Neutrophil (primary cell): ENCODE measurements around the gene TGM6.

ENCODE experiments used
- H3K27ac ChIP-seq: fragments of 200-600 bp; sonication (generic); 2 replicates; pipeline ENCODE4 v1.5.1; 2016; ENCODE audit warnings: mild to moderate bottlenecking, moderate library complexity
- H3K27me3 ChIP-seq: fragments of 200-600 bp; sonication (generic); 2 replicates; pipeline ENCODE4 v1.6.0; 2016; ENCODE audit warnings: mild to moderate bottlenecking
- H3K36me3 ChIP-seq: fragments of 200-600 bp; sonication (generic); 2 replicates; pipeline ENCODE4 v1.5.1; 2017
- H3K4me1 ChIP-seq, 2 experiments: fragments of 200-600 bp in 1 of 2; sonication (generic) in 1 of 2; 1 replicate in 1 of 2; 2 replicates in 1 of 2; pipeline versions ENCODE4 v1.5.1 to v1.6.1; 2013 to 2016; ENCODE audit warnings: low read depth in 1 of 2, low read length in 1 of 2, mild to moderate bottlenecking in 1 of 2, moderate library complexity in 1 of 2; ENCODE audit not compliant: control insufficient read depth in 1 of 2, insufficient read depth in 1 of 2
- H3K4me3 ChIP-seq, 2 experiments: fragments of 200-600 bp in 1 of 2; sonication (generic) in 1 of 2; 1 replicate in 1 of 2; 2 replicates in 1 of 2; pipeline ENCODE4 v1.5.1; 2013 to 2016; ENCODE audit warnings: low read depth in 1 of 2, low read length in 1 of 2, mild to moderate bottlenecking in 1 of 2, moderate library complexity in 1 of 2
- H3K9me3 ChIP-seq: fragments of 200-600 bp; sonication (generic); 2 replicates; pipeline ENCODE4 v1.5.1; 2016
- TF ChIP-seq, protein P1 (sequence below): fragments of 200-600 bp; sonication (generic); IDR thresholded peaks from 2 replicates; pipeline ENCODE4 v1.5.1; 2016; ENCODE audit warnings: antibody characterized with exemption

TGM6 gene

DNA sequence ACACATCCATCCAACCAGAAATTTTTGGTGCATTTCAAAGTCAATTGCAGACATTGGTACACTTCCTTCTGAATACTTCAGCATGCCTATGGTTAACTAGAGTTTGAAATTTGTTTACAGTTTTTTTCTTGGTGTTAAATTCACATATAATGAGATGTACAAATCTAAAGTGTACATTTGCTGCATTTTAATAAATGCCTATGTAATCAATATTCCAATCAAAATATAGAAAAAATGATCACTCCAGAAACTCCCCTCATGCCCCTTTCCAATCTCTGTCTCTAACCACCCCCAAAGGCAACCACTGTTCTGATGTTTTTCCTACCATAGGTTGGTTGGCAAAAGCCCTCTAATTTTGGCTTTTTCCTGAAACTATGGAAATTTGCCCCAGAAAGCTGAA is 7.6 kb upstream of the TGM6 start:
- H3K9me3 ChIP-seq, result no peaks in the 10 kb centered on the region
- H3K4me3 ChIP-seq, result no peak overlapping the region
- TF ChIP-seq, protein P1, sequence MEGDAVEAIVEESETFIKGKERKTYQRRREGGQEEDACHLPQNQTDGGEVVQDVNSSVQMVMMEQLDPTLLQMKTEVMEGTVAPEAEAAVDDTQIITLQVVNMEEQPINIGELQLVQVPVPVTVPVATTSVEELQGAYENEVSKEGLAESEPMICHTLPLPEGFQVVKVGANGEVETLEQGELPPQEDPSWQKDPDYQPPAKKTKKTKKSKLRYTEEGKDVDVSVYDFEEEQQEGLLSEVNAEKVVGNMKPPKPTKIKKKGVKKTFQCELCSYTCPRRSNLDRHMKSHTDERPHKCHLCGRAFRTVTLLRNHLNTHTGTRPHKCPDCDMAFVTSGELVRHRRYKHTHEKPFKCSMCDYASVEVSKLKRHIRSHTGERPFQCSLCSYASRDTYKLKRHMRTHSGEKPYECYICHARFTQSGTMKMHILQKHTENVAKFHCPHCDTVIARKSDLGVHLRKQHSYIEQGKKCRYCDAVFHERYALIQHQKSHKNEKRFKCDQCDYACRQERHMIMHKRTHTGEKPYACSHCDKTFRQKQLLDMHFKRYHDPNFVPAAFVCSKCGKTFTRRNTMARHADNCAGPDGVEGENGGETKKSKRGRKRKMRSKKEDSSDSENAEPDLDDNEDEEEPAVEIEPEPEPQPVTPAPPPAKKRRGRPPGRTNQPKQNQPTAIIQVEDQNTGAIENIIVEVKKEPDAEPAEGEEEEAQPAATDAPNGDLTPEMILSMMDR, result no peak
- no peak overlapping the region for H3K27ac ChIP-seq
- H3K27me3 ChIP-seq, result peaks cover 94% of the 10 kb centered on the region
- no peaks in the 10 kb centered on the region for H3K4me1 ChIP-seq
- H3K36me3 ChIP-seq, result no peaks in the 10 kb centered on the region

DNA sequence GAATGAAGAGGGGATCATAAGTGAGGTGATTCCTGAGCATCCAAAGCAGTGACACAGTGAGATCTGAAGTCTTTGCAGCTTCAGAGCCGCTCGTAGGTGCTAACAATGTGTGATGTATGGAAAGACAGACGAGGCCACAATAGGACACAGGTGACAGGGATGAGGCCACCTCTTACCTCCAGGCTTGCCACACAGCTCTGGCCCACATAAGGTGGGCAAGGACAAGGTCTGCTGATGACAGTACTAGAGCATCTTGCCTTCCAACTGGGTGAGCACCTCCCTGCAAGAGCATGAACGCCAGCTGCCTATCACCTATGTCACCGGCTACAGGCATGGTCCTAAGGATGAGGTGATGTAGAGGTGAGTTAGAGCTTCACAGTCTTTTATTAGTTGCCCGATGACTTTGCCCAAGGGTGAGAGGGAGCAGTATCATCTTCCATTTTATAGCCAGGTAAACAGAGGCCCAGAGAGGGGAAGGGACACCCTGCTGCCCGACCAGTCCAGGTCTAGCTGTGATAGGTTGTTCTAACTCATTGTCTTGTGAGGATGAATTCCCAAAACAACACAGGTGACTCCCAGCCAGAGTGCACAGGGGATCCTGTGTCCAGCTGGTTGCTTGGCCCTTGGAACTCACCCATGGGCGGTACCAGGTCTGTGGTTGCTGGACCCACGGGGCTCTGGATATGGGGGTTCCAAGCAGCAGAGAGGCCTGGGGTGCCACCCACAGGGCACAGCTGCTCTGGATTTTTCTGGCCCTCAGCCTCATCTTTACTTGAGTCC is 6.2 kb upstream of the TGM6 start:
- Histone ChIP-seq H3K36me3 (no peaks in the 10 kb centered on the region), H3K27me3 (peaks cover 88% of the 10 kb centered on the region), H3K4me1 (no peaks in the 10 kb centered on the region), H3K27ac (no peak overlapping the region), H3K4me3 (no peak overlapping the region), H3K9me3 (no peaks in the 10 kb centered on the region)
- TF ChIP-seq, protein P1, result no peak

DNA sequence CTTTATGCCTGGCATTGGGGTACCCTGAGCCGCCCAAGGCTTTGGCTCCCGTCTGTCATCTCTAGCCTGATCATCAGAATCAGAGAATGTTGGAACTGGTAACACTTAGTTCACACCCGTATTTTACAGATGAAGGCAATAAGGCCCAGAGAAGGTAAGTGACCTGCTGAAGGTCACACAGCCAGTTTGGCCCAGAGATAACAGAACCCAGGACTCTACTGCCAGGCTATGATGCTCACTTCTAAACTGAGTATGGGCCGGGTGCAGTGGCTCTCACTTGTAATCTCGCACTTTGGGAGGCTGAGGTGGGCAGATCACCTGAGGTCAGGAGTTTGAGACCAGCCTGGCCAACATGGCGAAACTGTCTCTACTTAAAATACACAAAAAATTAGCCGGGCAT is 1.8 kb upstream of the TGM6 start:
- H3K4me1 ChIP-seq, result no peaks in the 10 kb centered on the region
- H3K27me3 ChIP-seq, result peaks cover 46% of the 10 kb centered on the region
- no peaks in the 10 kb centered on the region for H3K9me3 ChIP-seq
- no peak overlapping the region for H3K27ac ChIP-seq
- H3K36me3 ChIP-seq, result no peaks in the 10 kb centered on the region
- TF ChIP-seq, protein P1, result no peak
- no peak overlapping the region for H3K4me3 ChIP-seq

DNA sequence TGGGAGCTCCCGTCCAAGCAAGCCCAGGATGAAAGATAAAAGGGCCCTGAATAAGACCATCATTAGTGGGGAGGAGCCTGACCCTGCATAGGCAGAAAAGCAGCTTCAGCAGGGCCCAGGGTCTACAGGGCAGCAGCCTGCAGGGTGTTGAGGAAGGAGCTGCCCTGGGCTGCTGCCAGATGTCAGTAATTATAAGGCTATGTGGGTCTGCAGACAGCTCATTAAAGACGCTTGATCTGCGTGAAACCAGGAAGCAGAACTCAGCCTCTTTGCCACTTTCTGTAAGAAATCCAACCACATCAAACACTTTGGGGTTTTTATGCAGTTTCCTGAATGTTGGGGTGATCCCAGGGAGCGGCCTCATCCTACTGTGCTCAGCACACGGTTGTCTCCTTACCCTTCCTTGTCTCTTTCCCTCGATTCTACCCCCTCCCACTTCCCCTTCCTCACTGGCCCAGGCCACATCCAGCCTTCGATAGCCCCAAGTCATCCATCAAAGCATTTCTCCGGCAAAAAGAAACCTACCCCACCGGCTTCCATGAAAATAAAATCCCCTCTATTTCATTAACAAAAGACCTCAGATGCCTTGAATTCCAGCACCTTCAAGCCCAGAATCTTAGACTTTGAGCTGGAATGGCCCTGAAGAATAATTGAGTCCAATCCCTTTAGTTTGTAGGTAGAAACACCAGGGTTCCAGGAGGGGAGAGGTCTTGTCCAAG is 1.0 kb upstream of the TGM6 start:
- Histone ChIP-seq H3K9me3 (no peaks in the 10 kb centered on the region), H3K27ac (no peak overlapping the region), H3K36me3 (no peaks in the 10 kb centered on the region), H3K27me3 (peaks cover 40% of the 10 kb centered on the region), H3K4me1 (no peaks in the 10 kb centered on the region), H3K4me3 (no peak overlapping the region)
- TF ChIP-seq, protein P1, result no peak

DNA sequence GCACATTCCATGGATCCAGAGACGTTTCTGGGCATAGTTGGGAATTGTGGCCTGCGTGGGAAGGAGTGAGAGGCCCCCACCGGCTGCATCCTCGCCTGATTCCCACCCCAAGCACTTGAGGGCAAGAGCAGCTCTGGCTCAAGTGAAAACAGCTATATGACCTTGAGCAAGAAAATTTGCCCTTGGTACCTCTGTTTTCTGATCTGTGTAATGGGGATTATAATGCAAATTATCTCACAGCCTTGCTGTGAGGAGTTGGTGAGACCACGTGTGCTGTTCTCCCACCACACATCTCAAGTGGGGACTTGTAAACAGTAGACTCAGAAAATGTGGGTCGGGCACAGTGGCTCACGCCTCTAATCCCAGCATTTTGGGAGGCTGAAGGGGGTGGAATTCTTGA is 602 bp downstream of the TGM6 start:
- Histone ChIP-seq H3K27ac (no peak overlapping the region), H3K36me3 (no peaks in the 10 kb centered on the region), H3K4me1 (no peaks in the 10 kb centered on the region), H3K9me3 (no peaks in the 10 kb centered on the region), H3K4me3 (no peak overlapping the region), H3K27me3 (peaks cover 39% of the 10 kb centered on the region)
- TF ChIP-seq, protein P1, result no peak
